ENCODE measurements around the gene FN3KRP.

FN3KRP gene

GRCh38 chr17:82709024-82709675 lies 7.4 kb upstream of the FN3KRP start:
- H3K27me3 Mint-ChIP-seq (ENCODE audit: low read depth): peaks cover 6% of the 10 kb centered on the region
- no peaks in the 10 kb centered on the region for H3K36me3 Mint-ChIP-seq (ENCODE audit: low read depth)
- H3K9me3 Mint-ChIP-seq: no peaks in the 10 kb centered on the region
- no peak overlapping the region for H3K4me3 Mint-ChIP-seq
- peaks cover 27% of the 10 kb centered on the region for H3K4me1 Mint-ChIP-seq
- TF ChIP-seq CTCF (IDR thresholded peaks at IDR 0.05; ENCODE audit: unreplicated experiment in 3 of 3): no peak
- no peak overlapping the region for H3K27ac Mint-ChIP-seq

- no peaks in the 10 kb centered on the region for H3K36me3 Mint-ChIP-seq (ENCODE audit: low read depth)
- H3K4me1 Mint-ChIP-seq: peaks cover 23% of the 10 kb centered on the region
- no peak overlapping the region for H3K27ac Mint-ChIP-seq
- TF ChIP-seq CTCF (IDR thresholded peaks at IDR 0.05; ENCODE audit: unreplicated experiment in 3 of 3): no peak
- no peaks in the 10 kb centered on the region for H3K9me3 Mint-ChIP-seq
- peaks cover 6% of the 10 kb centered on the region for H3K27me3 Mint-ChIP-seq (ENCODE audit: low read depth)
- no peak overlapping the region for H3K4me3 Mint-ChIP-seq
Observed at GRCh38 chr17:82709676-82710498, 6.6 kb upstream of the FN3KRP start.

GRCh38 chr17:82710499-82711232 lies 5.8 kb upstream of the FN3KRP start:
- Mint-ChIP-seq H3K36me3 (ENCODE audit: low read depth) (no peaks in the 10 kb centered on the region), H3K27me3 (ENCODE audit: low read depth) (peaks cover 8% of the 10 kb centered on the region), H3K4me3 (no peak overlapping the region), H3K4me1 (peaks cover 22% of the 10 kb centered on the region), H3K27ac (no peak overlapping the region), H3K9me3 (no peaks in the 10 kb centered on the region)
- TF ChIP-seq CTCF (IDR thresholded peaks at IDR 0.05; ENCODE audit: unreplicated experiment in 3 of 3): no peak

GRCh38 chr17:82713071-82713723 lies 3.3 kb upstream of the FN3KRP start:
- TF ChIP-seq CTCF (IDR thresholded peaks at IDR 0.05; ENCODE audit: unreplicated experiment in 3 of 3): no peak
- peak overlapping the region; percentile 69 to 77 (median 70) for H3K4me3 Mint-ChIP-seq
- H3K9me3 Mint-ChIP-seq: no peaks in the 10 kb centered on the region
- peaks cover 6% of the 10 kb centered on the region for H3K36me3 Mint-ChIP-seq (ENCODE audit: low read depth)
- peak overlapping the region in 1 of 3 experiments; percentile 33 for H3K27ac Mint-ChIP-seq
- H3K4me1 Mint-ChIP-seq: peaks cover 21% of the 10 kb centered on the region
- H3K27me3 Mint-ChIP-seq (ENCODE audit: low read depth): peaks cover 10% of the 10 kb centered on the region

- peaks cover 16% of the 10 kb centered on the region for H3K4me1 Mint-ChIP-seq
- peaks cover 30% of the 10 kb centered on the region for H3K36me3 Mint-ChIP-seq (ENCODE audit: low read depth)
- no peak overlapping the region for H3K27ac Mint-ChIP-seq
Observed at GRCh38 chr17:82718986-82719685, 2.6 kb downstream of the FN3KRP start.

More at GRCh38 chr17:82718986-82719685, 2.6 kb downstream of the FN3KRP start:
- Mint-ChIP-seq H3K4me3 (peak overlapping the region; percentile 66 to 96 (median 96)), H3K9me3 (no peaks in the 10 kb centered on the region), H3K27me3 (ENCODE audit: low read depth) (peaks cover 3% of the 10 kb centered on the region)
- no peak for TF ChIP-seq CTCF (IDR thresholded peaks at IDR 0.05; ENCODE audit: unreplicated experiment in 3 of 3)
